ENCODE results near the gene BICDL1.

The BICDL1 gene

GRCh38 chr12:120048263-120048662, 59.2 kb downstream of the BICDL1 start:
- FAIRE-seq (no peak), DNase-seq (ENCODE audit: insufficient read length, low spot score) (no peak)

GRCh38 chr12:120049426-120049825, 60.4 kb downstream of the BICDL1 start:
- DNase-seq (ENCODE audit: insufficient read length, low spot score) (no peak), FAIRE-seq (no peak)

- DNase-seq (ENCODE audit: insufficient read length, low spot score) (no peak), FAIRE-seq (no peak)
These were observed 62.5 kb downstream of the BICDL1 start for GRCh38 chr12:120051535-120051934.

- no peak for FAIRE-seq
- DNase-seq (ENCODE audit: insufficient read length, low spot score), result no peak
These were observed 65.3 kb downstream of the BICDL1 start for GRCh38 chr12:120054293-120054692.

DNA sequence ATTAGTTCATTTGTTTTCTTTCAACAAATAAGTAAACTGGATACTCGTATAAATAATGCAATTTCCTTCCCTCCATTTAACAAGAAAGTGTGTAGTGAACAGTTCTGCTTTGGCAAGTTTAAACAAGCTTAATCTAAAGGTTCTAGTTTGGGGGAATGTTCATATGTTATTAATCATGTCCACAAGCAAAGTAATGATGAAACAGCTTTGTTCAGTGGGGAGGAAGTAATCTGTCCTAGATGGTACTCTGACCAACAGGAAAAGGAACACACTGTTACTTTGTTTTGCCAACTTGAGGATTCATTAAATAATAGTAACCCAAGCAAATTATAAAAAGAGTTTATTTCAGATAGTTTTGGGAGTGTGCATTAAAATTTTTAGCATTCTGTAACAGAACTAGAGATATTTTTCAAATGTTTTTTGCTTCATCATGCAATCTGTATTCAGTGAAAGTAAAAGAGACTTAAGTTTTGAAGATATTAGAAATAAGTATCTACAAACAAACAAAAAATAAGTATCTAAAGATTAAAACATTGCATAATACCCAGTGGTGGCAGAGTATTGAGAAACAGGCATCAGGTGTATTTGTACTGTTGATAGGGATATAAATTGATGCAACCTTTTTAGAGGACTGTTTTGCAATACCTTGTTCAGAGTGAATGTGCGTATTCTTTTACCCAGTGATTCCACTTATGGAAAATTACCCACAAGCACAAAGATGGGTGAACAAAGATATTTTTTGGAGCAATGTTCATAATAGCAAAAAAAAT, 66.4 kb downstream of the BICDL1 start:
- DNase-seq (ENCODE audit: insufficient read length, low spot score), result no peak
- FAIRE-seq, result no peak

- no peak for FAIRE-seq
- no peak for DNase-seq (ENCODE audit: insufficient read length, low spot score)
These were observed 67.7 kb downstream of the BICDL1 start for GRCh38 chr12:120056739-120057138.

DNA sequence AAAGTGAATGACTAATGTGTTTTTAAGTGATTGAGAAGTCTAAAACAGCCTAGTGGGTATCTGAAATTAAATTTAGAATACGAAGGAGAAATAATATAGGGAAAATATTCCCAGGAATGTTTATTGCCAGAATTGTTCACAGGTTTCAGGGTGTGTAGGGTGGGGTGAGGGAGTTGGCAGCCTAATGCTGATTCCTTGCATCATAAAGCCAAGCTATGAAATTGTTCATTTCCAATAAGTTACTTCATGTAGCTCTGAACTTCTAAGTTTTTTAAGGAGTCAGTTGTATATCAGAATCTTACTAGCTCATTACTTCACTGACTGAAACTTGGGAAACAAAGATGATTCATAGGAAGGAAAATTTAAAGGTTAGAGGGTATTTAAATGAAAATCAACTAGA, 71.2 kb downstream of the BICDL1 start:
- FAIRE-seq (no peak), DNase-seq (ENCODE audit: insufficient read length, low spot score) (no peak)

GRCh38 chr12:120060717-120061116, 71.7 kb downstream of the BICDL1 start:
- no peak for FAIRE-seq
- DNase-seq (ENCODE audit: insufficient read length, low spot score), result no peak

GRCh38 chr12:120061575-120062214, 72.7 kb downstream of the BICDL1 start:
- no peak for FAIRE-seq

GRCh38 chr12:120062976-120063579, 74.0 kb downstream of the BICDL1 start:
- FAIRE-seq (no peak), DNase-seq (ENCODE audit: insufficient read length, low spot score) (no peak)

More at GRCh38 chr12:120061575-120062214, 72.7 kb downstream of the BICDL1 start:
- no peak for DNase-seq (ENCODE audit: insufficient read length, low spot score)

DNA sequence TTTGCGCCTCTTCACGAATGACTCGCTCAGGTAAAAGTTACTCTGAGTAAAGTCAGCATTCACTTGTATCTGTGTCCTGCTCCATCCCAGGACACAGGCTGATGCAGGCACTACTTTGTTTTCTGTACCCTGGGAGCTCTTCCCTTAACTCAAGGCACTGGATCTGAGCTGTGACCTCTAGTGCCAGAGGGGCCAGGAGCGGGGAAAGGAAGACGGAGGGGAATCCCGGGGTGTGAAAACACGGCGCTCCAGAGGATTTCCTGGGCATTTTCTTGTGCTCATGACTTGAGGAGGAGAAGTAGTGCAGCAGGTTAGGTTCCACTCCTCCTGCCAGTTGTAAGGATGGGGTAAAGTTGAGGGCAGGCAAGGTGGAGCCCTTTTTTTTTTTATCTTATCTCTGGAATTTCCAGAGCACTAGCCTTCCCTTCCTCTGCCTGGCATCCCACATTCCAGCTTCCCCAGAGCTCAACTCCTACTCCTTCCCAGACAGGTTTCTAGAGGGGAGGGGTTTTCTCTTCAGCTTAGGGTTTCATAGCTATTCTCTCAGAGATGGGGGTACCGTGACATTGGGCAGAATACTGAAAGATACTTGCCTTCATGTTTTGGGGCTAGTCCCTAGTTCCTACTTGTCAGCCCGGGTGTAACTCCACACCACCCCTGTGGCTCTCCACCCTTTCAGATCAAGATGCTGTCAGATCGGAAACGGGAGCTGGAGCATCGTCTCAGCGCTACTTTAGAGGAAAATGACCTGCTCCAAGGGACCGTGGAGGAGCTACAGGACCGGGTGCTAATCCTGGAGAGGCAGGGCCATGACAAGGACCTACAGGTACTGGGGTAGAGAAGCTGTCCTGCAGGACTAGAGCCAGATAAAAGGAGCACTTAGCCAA, 75.3 kb downstream of the BICDL1 start:
- FAIRE-seq, result no peak
- no peak for DNase-seq (ENCODE audit: insufficient read length, low spot score)

DNA sequence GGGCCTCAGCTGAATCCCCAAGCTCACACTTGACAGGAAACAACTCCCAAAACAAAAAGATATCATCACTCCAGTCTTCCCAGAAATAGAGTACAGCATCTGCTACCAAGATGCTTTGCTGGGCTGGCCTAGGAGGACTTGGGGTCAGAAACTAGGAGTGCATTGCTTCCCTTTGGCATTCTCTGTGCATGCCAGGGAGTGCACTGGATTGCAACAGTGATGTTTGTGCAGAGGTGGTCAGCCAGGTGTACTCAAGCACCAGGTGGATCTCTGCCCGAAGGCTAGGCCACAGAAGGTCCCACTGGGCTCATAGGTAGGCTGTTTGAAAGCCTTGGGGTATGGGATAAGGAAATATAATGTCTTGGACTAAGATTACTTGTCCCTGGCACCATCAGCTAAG, 76.4 kb downstream of the BICDL1 start:
- FAIRE-seq (no peak), DNase-seq (ENCODE audit: insufficient read length, low spot score) (no peak)

- no peak for DNase-seq (ENCODE audit: insufficient read length, low spot score)
- no peak for FAIRE-seq
These were observed 77.3 kb downstream of the BICDL1 start for GRCh38 chr12:120066341-120066740.

DNA sequence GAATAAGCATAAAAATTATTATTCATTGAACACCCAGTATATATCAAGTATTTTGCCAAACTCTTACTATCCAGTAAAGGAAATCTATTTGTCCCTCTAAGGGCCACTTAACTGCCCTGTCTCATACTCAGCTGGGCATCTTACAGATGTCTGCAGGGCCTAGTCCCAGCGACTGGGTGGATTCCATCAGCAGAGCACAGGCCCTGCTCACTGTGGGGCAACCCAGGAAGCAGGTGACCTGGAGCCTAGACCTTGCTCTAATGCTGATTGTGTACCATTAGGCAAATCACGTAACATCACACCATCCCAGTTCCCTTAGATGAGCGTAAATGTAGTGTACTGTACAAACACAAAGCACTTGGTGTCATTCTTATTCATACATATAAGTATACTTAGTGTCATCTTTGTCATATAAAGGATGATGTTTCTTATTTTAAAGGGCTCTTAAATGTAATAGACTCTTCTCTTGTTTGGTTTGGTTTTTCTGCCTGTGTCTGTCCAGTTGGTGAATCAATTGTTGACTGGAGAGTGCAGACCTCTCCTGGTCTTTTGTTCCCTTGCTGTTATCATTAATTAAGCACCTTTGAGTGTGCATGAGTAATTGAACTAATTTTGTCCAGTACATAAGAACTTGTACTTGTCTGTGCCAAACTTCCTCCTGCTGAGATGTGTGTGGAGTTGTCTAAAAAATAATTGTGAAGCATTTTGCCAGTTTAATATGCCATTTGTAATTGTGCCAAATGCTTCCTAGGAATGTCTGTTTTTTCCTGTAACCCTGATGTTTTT, 78.2 kb downstream of the BICDL1 start:
- no peak for FAIRE-seq
- no peak for DNase-seq (ENCODE audit: insufficient read length, low spot score)

- DNase-seq (ENCODE audit: insufficient read length, low spot score), result no peak
- FAIRE-seq, result no peak
These were observed 78.9 kb downstream of the BICDL1 start for GRCh38 chr12:120067901-120068300.

- FAIRE-seq (peak; percentile 26), DNase-seq (ENCODE audit: insufficient read length, low spot score) (no peak)
These were observed 80.2 kb downstream of the BICDL1 start for GRCh38 chr12:120069278-120069677.

DNA sequence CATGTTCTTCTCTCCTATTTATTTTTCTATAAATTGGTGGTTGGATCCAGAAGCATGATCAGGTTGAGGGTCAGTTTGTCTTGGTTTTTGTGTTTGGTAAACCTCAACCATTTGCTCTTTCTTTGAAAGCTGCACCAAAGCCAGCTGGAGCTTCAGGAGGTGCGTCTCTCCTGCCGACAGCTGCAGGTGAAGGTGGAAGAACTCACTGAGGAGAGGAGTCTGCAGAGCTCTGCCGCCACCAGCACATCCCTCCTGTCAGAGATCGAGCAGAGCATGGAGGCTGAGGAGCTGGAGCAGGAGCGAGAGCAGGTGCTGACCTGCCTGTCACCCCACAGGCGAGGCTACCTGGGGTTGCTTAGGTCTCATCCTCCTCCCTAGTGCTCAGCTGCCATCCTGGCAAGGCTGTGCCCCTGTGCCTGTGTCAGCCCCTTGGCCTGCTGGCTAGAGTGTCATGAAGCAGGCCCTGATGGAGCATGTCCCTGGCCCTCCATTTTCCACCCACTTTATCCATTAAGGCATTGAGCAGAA, 82.5 kb downstream of the BICDL1 start:
- DNase-seq (ENCODE audit: insufficient read length, low spot score) (no peak), FAIRE-seq (no peak)

- FAIRE-seq (no peak), DNase-seq (ENCODE audit: insufficient read length, low spot score) (no peak)
These were observed 83.6 kb downstream of the BICDL1 start for GRCh38 chr12:120072472-120073249.

DNA sequence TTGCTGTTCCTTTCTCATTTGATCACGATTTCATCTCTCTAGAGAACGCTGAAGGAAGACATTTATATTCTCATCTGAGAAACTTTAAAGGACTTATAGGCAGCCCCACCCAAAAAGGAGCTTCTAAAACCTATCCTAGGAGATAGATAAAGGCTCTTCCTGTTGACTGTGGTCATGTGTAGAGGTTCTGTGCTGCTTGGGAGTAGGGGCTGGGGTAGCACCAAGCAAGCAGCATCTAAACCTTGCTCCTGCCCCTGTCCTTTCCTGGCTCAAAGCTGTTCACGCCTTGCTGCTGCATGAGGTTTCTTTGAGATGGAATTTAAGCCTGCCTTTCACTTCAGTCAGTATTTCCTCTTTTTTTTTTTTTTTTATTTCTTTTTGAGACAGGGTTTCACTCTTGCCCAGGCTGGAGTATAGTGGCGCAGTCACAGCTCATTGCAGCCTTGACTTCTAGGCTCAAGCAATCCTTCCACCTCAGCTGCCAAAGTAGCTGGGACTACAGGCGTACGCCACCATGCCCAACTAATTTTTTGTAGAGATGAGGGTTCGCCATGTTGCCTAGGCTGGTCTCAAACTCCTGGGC, 86.1 kb downstream of the BICDL1 start:
- FAIRE-seq (no peak), DNase-seq (ENCODE audit: insufficient read length, low spot score) (no peak)
